ENCODE results near the gene MAP4K3.
"Not testable (repeated sequence)": the region's sequence is repeated elsewhere in the genome, so short reads cannot be mapped to it uniquely, and the experiment has no call there.

GRCh38 chr2:39384071-39384470, 53.0 kb downstream of the MAP4K3 start:
- TF ChIP-seq ZNF274 (IDR thresholded peaks at IDR 0.05; ENCODE audit: low read depth, low read length); YY1 (IDR thresholded peaks at IDR 0.05; ENCODE audit: insufficient read depth, insufficient read length); SUZ12 (IDR thresholded peaks at IDR 0.05; ENCODE audit: extremely low read depth, insufficient read depth, insufficient read length): not testable (repeated sequence)

All from NT2/D1 (cell line).